ENCODE data around the gene IFI27L1.
A peak's percentile ranks its signal among the peaks of the same experiment; 100 is the strongest.

IFI27L1 gene

GRCh38 chr14:94115058-94115591 is 34.0 kb downstream of the IFI27L1 start:
- no peak for DNase-seq

- DNase-seq: no peak
Measured at GRCh38 chr14:94115631-94116030, 34.5 kb downstream of the IFI27L1 start.

- DNase-seq: no peak
Measured at GRCh38 chr14:94116701-94117100, 35.6 kb downstream of the IFI27L1 start.

GRCh38 chr14:94117856-94118255 is 36.7 kb downstream of the IFI27L1 start:
- DNase-seq: no peak

- DNase-seq: no peak
Measured at GRCh38 chr14:94119071-94119470, 38.0 kb downstream of the IFI27L1 start.

- no peak for DNase-seq
Measured at GRCh38 chr14:94120667-94121340, 39.7 kb downstream of the IFI27L1 start.

GRCh38 chr14:94121485-94121884 is 40.4 kb downstream of the IFI27L1 start:
- DNase-seq: no peak

- DNase-seq: no peak
Measured at GRCh38 chr14:94122438-94122837, 41.3 kb downstream of the IFI27L1 start.

GRCh38 chr14:94123296-94123695 is 42.2 kb downstream of the IFI27L1 start:
- no peak for DNase-seq

- DNase-seq: no peak
Measured at GRCh38 chr14:94123868-94124267, 42.8 kb downstream of the IFI27L1 start.

- DNase-seq: no peak
Measured at GRCh38 chr14:94124582-94125377, 43.7 kb downstream of the IFI27L1 start.

- DNase-seq: no peak
Measured at GRCh38 chr14:94125659-94126418, 44.7 kb downstream of the IFI27L1 start.

- DNase-seq: no peak
Measured at GRCh38 chr14:94126419-94126677, 45.2 kb downstream of the IFI27L1 start.

GRCh38 chr14:94126800-94127199 is 45.7 kb downstream of the IFI27L1 start:
- no peak for DNase-seq

- DNase-seq: no peak
Measured at GRCh38 chr14:94127330-94127729, 46.2 kb downstream of the IFI27L1 start.

GRCh38 chr14:94128216-94128839 is 47.2 kb downstream of the IFI27L1 start:
- DNase-seq: no peak

- peak; percentile 53 for DNase-seq
Measured at GRCh38 chr14:94129111-94129757, 48.1 kb downstream of the IFI27L1 start, which contains the start of gene IFI27L2. TSS of gene IFI27L2 (minus strand) at chr14:94129604. CDS start at chr14:94129564, 40 bp downstream.

GRCh38 chr14:94129758-94130414 is 48.8 kb downstream of the IFI27L1 start:
- no peak for DNase-seq

- peak; percentile 57 for DNase-seq
Measured at GRCh38 chr14:94132285-94132887, 51.3 kb downstream of the IFI27L1 start.

- no peak for DNase-seq
Measured at GRCh38 chr14:94135476-94135875, 54.4 kb downstream of the IFI27L1 start.

GRCh38 chr14:94136575-94137331 is 55.6 kb downstream of the IFI27L1 start:
- peak; percentile 86 for DNase-seq
